Keratinocyte (primary cell): ENCODE results near the gene SHISA9. TPM values are rescaled to one million over a fixed set of nuclear protein-coding genes. Genes with fewer than 3 reads are reported as not detected.

Experiments
- DNase-seq: peaks from one replicate; pipeline ENCODE4 v3.0.0-alpha.2; 2011; ENCODE audit warnings: low read depth, missing footprints, low spot score
- FAIRE-seq: peaks from 2 replicates; lab custom pipeline; 2011; peaks lifted over from hg19 to GRCh38; lab: Jason Lieb, UNC
- H2AFZ ChIP-seq: 2 replicates; pipeline ENCODE4 v1.6.0; 2012; ENCODE audit warnings: low read length, control low read depth, inconsistent platforms; ENCODE audit not compliant: control insufficient read depth
- H3K27ac ChIP-seq: 2 replicates; pipeline ENCODE4 v1.5.1; 2011; ENCODE audit warnings: low read length; ENCODE audit not compliant: control insufficient read depth, insufficient read depth
- H3K27me3 ChIP-seq: 3 replicates; pipeline ENCODE4 v1.6.0; 2011; ENCODE audit warnings: low read length; ENCODE audit not compliant: control insufficient read depth, insufficient read depth; ENCODE audit errors: extremely low read depth
- H3K36me3 ChIP-seq, 2 experiments: 2 replicates in 1 of 2; 3 replicates in 1 of 2; pipeline ENCODE4 v1.5.1; 2011; ENCODE audit warnings: low read length in 2 of 2, mild to moderate bottlenecking in 1 of 2; ENCODE audit not compliant: control insufficient read depth in 2 of 2, insufficient read depth in 2 of 2; ENCODE audit errors: extremely low read depth in 1 of 2
- H3K4me1 ChIP-seq: 3 replicates; pipeline ENCODE4 v1.5.1; 2011; ENCODE audit warnings: low read length; ENCODE audit not compliant: control insufficient read depth, insufficient read depth; ENCODE audit errors: extremely low read depth
- H3K4me2 ChIP-seq: 3 replicates; pipeline ENCODE4 v1.6.0; 2011; ENCODE audit warnings: low read depth, low read length; ENCODE audit not compliant: control insufficient read depth, insufficient read depth; ENCODE audit errors: extremely low read depth
- H3K4me3 ChIP-seq, 3 experiments: fragments of 200-600 bp in 1 of 3; sonication (generic) in 1 of 3; 2 replicates in 2 of 3; 3 replicates in 1 of 3; pipeline ENCODE4 v1.5.1; 2011 to 2016; ENCODE audit warnings: low read length in 3 of 3, mild to moderate bottlenecking in 3 of 3, control low read depth in 2 of 3, inconsistent platforms in 1 of 3, low read depth in 1 of 3, mixed read lengths in 1 of 3, mixed run types in 1 of 3, moderate library complexity in 1 of 3; ENCODE audit not compliant: control insufficient read depth in 2 of 3, insufficient read depth in 2 of 3; ENCODE audit errors: extremely low read depth in 1 of 3
- H3K79me2 ChIP-seq: 2 replicates; pipeline ENCODE4 v1.6.0; 2012; ENCODE audit warnings: low read length; ENCODE audit not compliant: control insufficient read depth, insufficient read depth
- H3K9ac ChIP-seq: 3 replicates; pipeline ENCODE4 v1.6.0; 2011; ENCODE audit warnings: low read length; ENCODE audit not compliant: control insufficient read depth, insufficient read depth; ENCODE audit errors: extremely low read depth
- H3K9me1 ChIP-seq: 3 replicates; pipeline ENCODE4 v1.6.0; 2011; ENCODE audit warnings: low read length; ENCODE audit not compliant: control insufficient read depth, insufficient read depth; ENCODE audit errors: extremely low read depth
- H3K9me3 ChIP-seq: 2 replicates; pipeline ENCODE4 v1.5.1; 2012; ENCODE audit warnings: low read depth, low read length; ENCODE audit not compliant: control insufficient read depth
- H4K20me1 ChIP-seq: 3 replicates; pipeline ENCODE4 v1.6.0; 2011; ENCODE audit warnings: low read length; ENCODE audit not compliant: control insufficient read depth, insufficient read depth; ENCODE audit errors: extremely low read depth
- EZH2 ChIP-seq: IDR thresholded peaks from one replicate; pipeline ENCODE4 v1.6.1; 2012; ENCODE audit warnings: inconsistent platforms, mild to moderate bottlenecking, low read length, moderate library complexity
- dilution Hi-C: fragments of 300-500 bp; cut with MboI; formaldehyde crosslinking; loops from one replicate; pipeline ENCODE4 v1.7.0; 2020; ENCODE audit warnings: low sequenced_read_pairs; ENCODE audit not compliant: extremely low pct_ligation_motif_present
- polyA plus RNA-seq, 5 experiments: library from polyadenylated mRNA; depleted of rRNA in 3 of 5; stranded (reverse) in 3 of 5; stranded (forward) in 1 of 5; unstranded in 1 of 5; fragments of >200 nt; gene quantifications; 1 replicate in 1 of 5; 2 replicates in 3 of 5; 3 replicates in 1 of 5; pipeline versions ENCODE4 v1.2.1 to v1.2.3, GENCODE V29; 2011 to 2012; ENCODE audit warnings: missing spikeins in 2 of 5, low read depth in 1 of 5, low replicate concordance in 1 of 5
- TF ChIP-seq, protein P1 (sequence below), 3 experiments: IDR thresholded peaks in 1 of 3; conservative IDR thresholded peaks in 1 of 3; optimal IDR thresholded peaks in 1 of 3; 2 replicates in 2 of 3; 3 replicates in 1 of 3; pipeline versions ENCODE3 to v1.5.1; 2011; ENCODE audit warnings: low read length in 3 of 3, mild to moderate bottlenecking in 3 of 3, moderate library complexity in 2 of 3, control low read depth in 1 of 3, inconsistent platforms in 1 of 3; ENCODE audit not compliant: insufficient read depth in 2 of 3; ENCODE audit errors: extremely low read depth in 1 of 3

The SHISA9 gene
- polyA plus RNA-seq, 1 donor (not counting 4 experiments of a cell fraction or from before 2014, with no cell fraction given), result 0.28 TPM

DNA sequence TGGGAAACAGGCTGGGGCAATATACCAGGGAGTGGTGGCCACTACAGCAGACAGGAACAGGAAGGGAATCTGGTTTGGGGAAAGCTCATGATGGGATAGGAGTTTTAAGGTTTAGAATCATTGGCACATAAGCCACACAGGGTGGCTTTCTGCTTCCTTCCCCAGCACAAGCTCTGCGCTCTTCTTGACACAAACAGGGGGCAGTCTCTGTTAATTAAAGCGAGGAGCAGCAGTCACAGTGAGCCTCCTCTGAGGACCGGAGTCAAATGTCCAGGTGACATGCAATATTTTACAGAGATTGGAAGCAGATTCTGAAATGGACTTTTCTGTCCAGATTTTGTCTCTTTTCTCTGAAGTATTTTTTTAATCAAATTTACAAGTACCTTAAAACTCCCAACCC is 2.8 kb upstream of the SHISA9 start:
- dilution Hi-C loops, result no loop called here
- H3K9ac ChIP-seq, result no peak overlapping the region
- TF ChIP-seq EZH2, result no peak
- TF ChIP-seq, protein P1, sequence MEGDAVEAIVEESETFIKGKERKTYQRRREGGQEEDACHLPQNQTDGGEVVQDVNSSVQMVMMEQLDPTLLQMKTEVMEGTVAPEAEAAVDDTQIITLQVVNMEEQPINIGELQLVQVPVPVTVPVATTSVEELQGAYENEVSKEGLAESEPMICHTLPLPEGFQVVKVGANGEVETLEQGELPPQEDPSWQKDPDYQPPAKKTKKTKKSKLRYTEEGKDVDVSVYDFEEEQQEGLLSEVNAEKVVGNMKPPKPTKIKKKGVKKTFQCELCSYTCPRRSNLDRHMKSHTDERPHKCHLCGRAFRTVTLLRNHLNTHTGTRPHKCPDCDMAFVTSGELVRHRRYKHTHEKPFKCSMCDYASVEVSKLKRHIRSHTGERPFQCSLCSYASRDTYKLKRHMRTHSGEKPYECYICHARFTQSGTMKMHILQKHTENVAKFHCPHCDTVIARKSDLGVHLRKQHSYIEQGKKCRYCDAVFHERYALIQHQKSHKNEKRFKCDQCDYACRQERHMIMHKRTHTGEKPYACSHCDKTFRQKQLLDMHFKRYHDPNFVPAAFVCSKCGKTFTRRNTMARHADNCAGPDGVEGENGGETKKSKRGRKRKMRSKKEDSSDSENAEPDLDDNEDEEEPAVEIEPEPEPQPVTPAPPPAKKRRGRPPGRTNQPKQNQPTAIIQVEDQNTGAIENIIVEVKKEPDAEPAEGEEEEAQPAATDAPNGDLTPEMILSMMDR (optimal IDR thresholded peaks at IDR 0.05 in 1 of 3, IDR thresholded peaks at IDR 0.05 in 1 of 3, conservative IDR thresholded peaks at IDR 0.05 in 1 of 3; ENCODE audit: extremely low read depth in 1 of 3, insufficient read depth in 2 of 3, low read length in 3 of 3), result peak in 1 of 3 experiments; percentile 32
- H3K36me3 ChIP-seq, result no peaks in the 10 kb centered on the region
- H3K9me1 ChIP-seq, result no peaks in the 10 kb centered on the region
- H3K4me3 ChIP-seq, result no peak overlapping the region
- H3K4me1 ChIP-seq, result no peaks in the 10 kb centered on the region
- no peak for DNase-seq
- no peak for FAIRE-seq
- no peak overlapping the region for H2AFZ ChIP-seq
- no peak overlapping the region for H3K27ac ChIP-seq
- H4K20me1 ChIP-seq, result no peaks in the 10 kb centered on the region
- peaks cover 48% of the 10 kb centered on the region for H3K27me3 ChIP-seq
- no peak overlapping the region for H3K4me2 ChIP-seq
- H3K9me3 ChIP-seq, result no peaks in the 10 kb centered on the region
- H3K79me2 ChIP-seq, result no peaks in the 10 kb centered on the region

DNA sequence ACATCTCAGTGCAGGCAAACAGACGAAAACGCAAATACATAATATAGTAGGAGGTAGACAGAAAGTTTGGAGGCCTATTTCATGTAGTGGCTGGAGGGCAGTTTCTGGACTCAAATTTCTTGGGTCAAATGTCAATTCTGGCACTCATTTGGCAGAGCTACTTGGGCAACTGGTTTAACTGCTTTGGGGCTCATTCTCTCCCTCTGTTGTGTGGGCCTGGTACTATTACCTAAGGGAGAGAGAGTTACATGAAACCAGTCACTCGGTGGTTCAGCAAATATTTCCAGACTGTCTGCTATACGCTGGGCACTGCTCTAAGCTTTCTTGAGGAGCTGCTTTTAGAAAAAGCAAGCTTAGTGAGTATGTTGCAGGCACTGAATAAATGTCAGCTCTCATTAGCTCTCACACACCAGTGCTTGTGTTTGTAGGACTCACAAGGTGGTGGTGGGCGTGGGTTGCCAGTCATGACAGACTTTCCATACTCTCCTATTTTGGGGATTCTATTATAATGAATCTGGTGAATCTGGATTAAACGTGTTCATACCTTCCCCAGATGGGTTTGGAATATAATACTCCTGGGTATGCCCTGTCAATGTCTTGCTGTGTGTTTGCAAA is 1.8 kb upstream of the SHISA9 start:
- Histone ChIP-seq H3K4me2 (no peak overlapping the region), H3K36me3 (no peaks in the 10 kb centered on the region), H3K9me1 (no peaks in the 10 kb centered on the region), H3K79me2 (no peaks in the 10 kb centered on the region), H3K27me3 (peaks cover 59% of the 10 kb centered on the region), H2AFZ (no peak overlapping the region), H3K4me3 (no peak overlapping the region), H3K4me1 (no peaks in the 10 kb centered on the region), H3K27ac (no peak overlapping the region), H3K9me3 (no peaks in the 10 kb centered on the region), H3K9ac (no peak overlapping the region), H4K20me1 (no peaks in the 10 kb centered on the region)
- DNase-seq (no peak), FAIRE-seq (no peak)
- TF ChIP-seq, protein P1 (optimal IDR thresholded peaks at IDR 0.05 in 1 of 3, IDR thresholded peaks at IDR 0.05 in 1 of 3, conservative IDR thresholded peaks at IDR 0.05 in 1 of 3; ENCODE audit: extremely low read depth in 1 of 3, insufficient read depth in 2 of 3, low read length in 3 of 3), result no peak
- TF ChIP-seq EZH2, result no peak
- dilution Hi-C loops, result no loop called here
